NOMO-1 treated with dmso at 0.1 percent for 144 hours (cell line): Measurements from ENCODE around the gene NLGN4X.

Experiments
- DNase-seq: peaks from one replicate; lab custom pipeline; 2025; ENCODE audit not compliant: unreplicated experiment; lab: John Stamatoyannopoulos, UW

The NLGN4X gene

GRCh38 chrX:5876984-5877596 lies 351.6 kb downstream of the NLGN4X start:
- DNase-seq = peak; percentile 26

GRCh38 chrX:5870238-5870637 lies 358.4 kb downstream of the NLGN4X start:
- DNase-seq = no peak

- DNase-seq = no peak
These were observed 358.9 kb downstream of the NLGN4X start for GRCh38 chrX:5869786-5870185.

- no peak for DNase-seq
These were observed 360.9 kb downstream of the NLGN4X start for GRCh38 chrX:5867778-5868177.

GRCh38 chrX:5857232-5857631 lies 371.4 kb downstream of the NLGN4X start:
- peak; percentile 30 for DNase-seq

GRCh38 chrX:5852941-5853340 lies 375.7 kb downstream of the NLGN4X start:
- DNase-seq = no peak

- DNase-seq = no peak
These were observed 386.1 kb downstream of the NLGN4X start for GRCh38 chrX:5842601-5843000.
